Stimulated activated CD4-positive, alpha-beta T cell treated with anti-CD3 and anti-CD28 coated beads, Interleukin-1b, Interleukin-23, amount 100 ng/mL, for 1 hour (primary cell): ENCODE data around the gene AFAP1.

Source experiments
- DNase-seq, 2 donors: peaks; one replicate each; pipeline ENCODE4 v3.0.0-alpha.2; 2020; ENCODE audit warnings: low read depth in 2 of 2

AFAP1 gene

GRCh38 chr4:7893539-7893938 is 46.1 kb downstream of the AFAP1 start:
- DNase-seq: no peak

- no peak for DNase-seq
Observed at GRCh38 chr4:7892212-7893019, 47.2 kb downstream of the AFAP1 start.

GRCh38 chr4:7890635-7891393 is 48.8 kb downstream of the AFAP1 start:
- DNase-seq: no peak

GRCh38 chr4:7887436-7887835 is 52.2 kb downstream of the AFAP1 start:
- no peak for DNase-seq

GRCh38 chr4:7886007-7886973 is 53.4 kb downstream of the AFAP1 start:
- DNase-seq: no peak

GRCh38 chr4:7885216-7886006 is 54.2 kb downstream of the AFAP1 start:
- DNase-seq: no peak

GRCh38 chr4:7880683-7881082 is 59.0 kb downstream of the AFAP1 start:
- no peak for DNase-seq

- no peak for DNase-seq
Observed at GRCh38 chr4:7879127-7879526, 60.5 kb downstream of the AFAP1 start.

GRCh38 chr4:7878323-7878722 is 61.3 kb downstream of the AFAP1 start:
- no peak for DNase-seq

- no peak for DNase-seq
Observed at GRCh38 chr4:7877176-7877575, 62.5 kb downstream of the AFAP1 start.

- DNase-seq: no peak
Observed at GRCh38 chr4:7876201-7876875, 63.3 kb downstream of the AFAP1 start.

- DNase-seq: no peak
Observed at GRCh38 chr4:7874838-7875237, 64.8 kb downstream of the AFAP1 start.

GRCh38 chr4:7873881-7874280 is 65.8 kb downstream of the AFAP1 start:
- no peak for DNase-seq

- no peak for DNase-seq
Observed at GRCh38 chr4:7872264-7872771, 67.3 kb downstream of the AFAP1 start.

GRCh38 chr4:7871356-7871755 is 68.3 kb downstream of the AFAP1 start:
- no peak for DNase-seq

- DNase-seq: no peak
Observed at GRCh38 chr4:7868892-7869471, 70.7 kb downstream of the AFAP1 start.

- DNase-seq: no peak
Observed at GRCh38 chr4:7868436-7868775, 71.3 kb downstream of the AFAP1 start.

GRCh38 chr4:7867701-7868435 is 71.8 kb downstream of the AFAP1 start:
- no peak for DNase-seq

GRCh38 chr4:7867191-7867590 is 72.5 kb downstream of the AFAP1 start:
- no peak for DNase-seq
